NCI-H2227 (cell line): Measurements from ENCODE around the gene RTN4IP1.
A peak's percentile ranks its signal among the peaks of the same experiment; 100 is the strongest.

Experiments
- DNase-seq: peaks from one replicate; lab custom pipeline; 2025; ENCODE audit not compliant: unreplicated experiment; lab: John Stamatoyannopoulos, UW

RTN4IP1 gene

GRCh38 chr6:106629103-106629858 is at the start of gene RTN4IP1, which contains the start of gene QRSL1:
Gene RTN4IP1 (minus strand): TSS chr6:106629498. CDS start chr6:106629021, 477 bp downstream.
Gene QRSL1 (plus strand): TSS chr6:106629578. CDS start chr6:106629682, 104 bp downstream.
- peak; percentile 90 for DNase-seq

GRCh38 chr6:106677282-106677681 is 48.0 kb upstream of the RTN4IP1 start:
- DNase-seq, result no peak

GRCh38 chr6:106674541-106675229 is 45.4 kb upstream of the RTN4IP1 start:
- DNase-seq, result no peak

GRCh38 chr6:106671651-106672050 is 42.4 kb upstream of the RTN4IP1 start:
- DNase-seq, result no peak

GRCh38 chr6:106670236-106670635 is 40.9 kb upstream of the RTN4IP1 start:
- DNase-seq, result no peak

- DNase-seq, result no peak
These were observed 37.7 kb upstream of the RTN4IP1 start for GRCh38 chr6:106667022-106667402.

GRCh38 chr6:106666282-106667021 is 37.2 kb upstream of the RTN4IP1 start:
- no peak for DNase-seq

GRCh38 chr6:106662458-106662857 is 33.2 kb upstream of the RTN4IP1 start:
- DNase-seq, result no peak

GRCh38 chr6:106659859-106660258 is 30.6 kb upstream of the RTN4IP1 start:
- DNase-seq, result no peak

- DNase-seq, result no peak
These were observed 29.2 kb upstream of the RTN4IP1 start for GRCh38 chr6:106658469-106658868.

GRCh38 chr6:106648651-106649308 is 19.5 kb upstream of the RTN4IP1 start:
- no peak for DNase-seq

GRCh38 chr6:106643061-106643460 is 13.8 kb upstream of the RTN4IP1 start:
- no peak for DNase-seq

- DNase-seq, result no peak
These were observed 13.2 kb upstream of the RTN4IP1 start for GRCh38 chr6:106642476-106642875.

GRCh38 chr6:106639812-106640211 is 10.5 kb upstream of the RTN4IP1 start:
- no peak for DNase-seq

GRCh38 chr6:106637717-106638341 is 8.5 kb upstream of the RTN4IP1 start:
- no peak for DNase-seq

- no peak for DNase-seq
These were observed 7.9 kb upstream of the RTN4IP1 start for GRCh38 chr6:106637051-106637716.

- DNase-seq, result no peak
These were observed 5.3 kb upstream of the RTN4IP1 start for GRCh38 chr6:106634565-106634964.

GRCh38 chr6:106631346-106631745 is 2.0 kb upstream of the RTN4IP1 start:
- no peak for DNase-seq

- DNase-seq, result no peak
These were observed 1.1 kb upstream of the RTN4IP1 start for GRCh38 chr6:106630366-106630765.

GRCh38 chr6:106629859-106630163 is 513 bp upstream of the RTN4IP1 start:
- peak; percentile 43 for DNase-seq
